A549 (cell line): Measurements from ENCODE around the gene RAD51B. TPM values are rescaled to one million over a fixed set of nuclear protein-coding genes. Genes with fewer than 3 reads are reported as not detected.

ENCODE experiments used
- ATAC-seq, 2 experiments: fragments of 200-7000 bp in 1 of 2; fragments of >200 bp in 1 of 2; cut with Nextera tagmentation in 1 of 2; cut with Tn5 transposase in 1 of 2; 3 replicates each; pipeline versions ENCODE4 v1.8.0 to v1.9.1; 2018 to 2020; ENCODE audit warnings: mild to moderate bottlenecking in 1 of 2, moderate library complexity in 1 of 2
- CTCF ChIA-PET: fragments of 300-600 bp; sonication (Branson Sonifier 250); formaldehyde crosslinking; extraction: SDS; loops from one replicate; lab custom pipeline; 2021; ENCODE audit warnings: antibody characterized with exemption, inconsistent platforms; lab: Yijun Ruan, JAX
- POLR2A ChIA-PET: fragments of 350-600 bp; formaldehyde crosslinking; extraction: SDS; loops from one replicate; lab custom pipeline; 2021; ENCODE audit warnings: antibody characterized with exemption, inconsistent platforms; lab: Yijun Ruan, JAX
- DNase-seq, 2 experiments: peaks; one replicate each; pipeline versions ENCODE4 v3.0.0 to v3.0.0-alpha.2; 2011 to 2016; ENCODE audit warnings: low read depth in 1 of 2, low spot score in 1 of 2
- FAIRE-seq: peaks from 2 replicates; lab custom pipeline; 2011; peaks lifted over from hg19 to GRCh38; lab: Jason Lieb, UNC
- H3K27ac ChIP-seq, 2 experiments: fragments of >200 bp; sonication (Bioruptor Twin); formaldehyde crosslinking; 3 replicates each; pipeline ENCODE4 v1.5.1; 2016 to 2017
- H3K4me1 ChIP-seq: fragments of >200 bp; sonication (Bioruptor Twin); formaldehyde crosslinking; 3 replicates; pipeline ENCODE4 v1.6.1; 2016
- H3K4me2 ChIP-seq: fragments of >200 bp; sonication (Bioruptor Twin); formaldehyde crosslinking; 3 replicates; pipeline ENCODE4 v1.6.1; 2016
- H3K4me3 ChIP-seq: fragments of >200 bp; sonication (Bioruptor Twin); formaldehyde crosslinking; 3 replicates; pipeline ENCODE4 v1.5.1; 2016
- H3K9me3 ChIP-seq: fragments of >200 bp; sonication (Bioruptor Twin); formaldehyde crosslinking; 3 replicates; pipeline ENCODE4 v1.6.1; 2016
- CBX2 ChIP-seq: fragments of 200-600 bp; sonication (generic); IDR thresholded peaks from 2 replicates; pipeline ENCODE4 v1.6.1; 2016; ENCODE audit warnings: low read depth, mild to moderate bottlenecking, borderline replicate concordance
- CBX8 ChIP-seq: fragments of 200-600 bp; sonication (generic); IDR thresholded peaks from 2 replicates; pipeline ENCODE4 v1.6.1; 2016
- CEBPB ChIP-seq, 2 experiments: fragments of >200 bp in 1 of 2; sonication (Bioruptor Twin) in 1 of 2; formaldehyde crosslinking in 1 of 2; IDR thresholded peaks; 2 replicates each; pipeline ENCODE4 v1.6.1; 2012 to 2016
- CHD4 ChIP-seq: fragments of 200-600 bp; sonication (generic); IDR thresholded peaks from 2 replicates; pipeline ENCODE4 v1.6.1; 2016; ENCODE audit warnings: antibody characterized with exemption, mild to moderate bottlenecking, borderline replicate concordance
- CTCF ChIP-seq: fragments of >200 bp; sonication (Bioruptor Twin); formaldehyde crosslinking; IDR thresholded peaks from 3 replicates; pipeline ENCODE4 v1.5.1; 2016
- EHF ChIP-seq: fragments of 250-450 bp; sonication (Bioruptor Pico); IDR thresholded peaks from 2 replicates; pipeline ENCODE4 v1.5.0; 2020; ENCODE audit warnings: mild to moderate bottlenecking
- ESRRA ChIP-seq: fragments of 150-350 bp; IDR thresholded peaks from 2 replicates; pipeline ENCODE4 v1.6.1; 2014; ENCODE audit warnings: mild to moderate bottlenecking, low read length, borderline replicate concordance
- FOSB ChIP-seq: fragments of 250-450 bp; sonication (Bioruptor Pico); IDR thresholded peaks from 2 replicates; pipeline ENCODE4 v1.5.0; 2020; ENCODE audit warnings: mild to moderate bottlenecking, moderate library complexity
- FOSL2 ChIP-seq, 2 experiments: fragments of 450-650 bp in 1 of 2; fragments of >200 bp in 1 of 2; sonication (Bioruptor Twin) in 1 of 2; formaldehyde crosslinking; IDR thresholded peaks; 2 replicates each; pipeline versions ENCODE4 v1.5.0 to v1.6.1; 2016 to 2020; ENCODE audit warnings: mild to moderate bottlenecking in 1 of 2, moderate library complexity in 1 of 2
- FOXS1 ChIP-seq: fragments of 250-450 bp; sonication (Bioruptor Pico); IDR thresholded peaks from 2 replicates; pipeline ENCODE4 v1.5.0; 2020; ENCODE audit warnings: mild to moderate bottlenecking, moderate library complexity
- HES2 ChIP-seq: fragments of >200 bp; sonication (Bioruptor Twin); formaldehyde crosslinking; IDR thresholded peaks from 2 replicates; pipeline ENCODE4 v1.6.1; 2016
- HOXA7 ChIP-seq: fragments of 250-450 bp; sonication (Bioruptor Pico); IDR thresholded peaks from 2 replicates; pipeline ENCODE4 v1.5.0; 2020; ENCODE audit warnings: mild to moderate bottlenecking, moderate library complexity
- HOXB5 ChIP-seq: fragments of 250-450 bp; sonication (Bioruptor Pico); IDR thresholded peaks from 2 replicates; pipeline ENCODE4 v1.5.0; 2020; ENCODE audit warnings: mild to moderate bottlenecking, moderate library complexity
- JUN ChIP-seq, 2 experiments: fragments of >200 bp; sonication (Bioruptor Twin); formaldehyde crosslinking; IDR thresholded peaks; 2 replicates in 1 of 2; 3 replicates in 1 of 2; pipeline ENCODE4 v1.6.1; 2016 to 2017
- KDM1A ChIP-seq: fragments of 200-600 bp; sonication (generic); IDR thresholded peaks from 2 replicates; pipeline ENCODE4 v1.6.1; 2016; ENCODE audit warnings: low read depth, mild to moderate bottlenecking
- KDM5A ChIP-seq: fragments of 200-600 bp; sonication (generic); IDR thresholded peaks from 2 replicates; pipeline ENCODE4 v1.6.1; 2016; ENCODE audit warnings: antibody characterized with exemption, mild to moderate bottlenecking
- MAX ChIP-seq: IDR thresholded peaks from 2 replicates; pipeline ENCODE4 v1.6.1; 2012
- MAZ ChIP-seq: fragments of 150-350 bp; IDR thresholded peaks from 2 replicates; pipeline ENCODE4 v1.6.1; 2014; ENCODE audit warnings: antibody characterized with exemption, low read depth, low read length, borderline replicate concordance
- NR3C1 ChIP-seq: fragments of >200 bp; sonication (Bioruptor Twin); formaldehyde crosslinking; IDR thresholded peaks from 3 replicates; pipeline ENCODE4 v1.6.1; 2017
- SMC3 ChIP-seq: fragments of >200 bp; sonication (Bioruptor Twin); formaldehyde crosslinking; IDR thresholded peaks from 3 replicates; pipeline ENCODE4 v1.6.1; 2018; ENCODE audit warnings: inconsistent platforms
- TP53 ChIP-seq: fragments of 250-450 bp; sonication (Bioruptor Pico); IDR thresholded peaks from 2 replicates; pipeline ENCODE4 v1.5.0; 2021; ENCODE audit warnings: mild to moderate bottlenecking, moderate library complexity
- ZC3H11A ChIP-seq: fragments of 450-650 bp; IDR thresholded peaks from 2 replicates; pipeline ENCODE4 v1.6.1; 2014; ENCODE audit warnings: antibody characterized with exemption, mild to moderate bottlenecking
- ZFP36 ChIP-seq: fragments of 450-650 bp; IDR thresholded peaks from 2 replicates; pipeline ENCODE4 v1.6.1; 2014; ENCODE audit warnings: borderline replicate concordance; ENCODE audit not compliant: partially characterized antibody
- ZNF302 ChIP-seq: fragments of 250-450 bp; sonication (Bioruptor Pico); IDR thresholded peaks from 2 replicates; pipeline ENCODE4 v1.9.0; 2021; ENCODE audit warnings: inconsistent platforms, mild to moderate bottlenecking, moderate library complexity
- WGBS: methylation state at CpG from one replicate; pipeline ENCODE4 v1.1.6; 2017; ENCODE audit errors: missing lambda C conversion rate; 5-methylcytosine and 5-hydroxymethylcytosine counted together
- polyA plus RNA-seq, 4 experiments: library from polyadenylated mRNA; depleted of rRNA in 3 of 4; stranded (reverse); fragments of >200 nt; fragmentation: RNase III in 1 of 4; extraction: RNeasy Plus Mini Kit Qiagen cat#74134 plus additional on column Dnase treatment in 1 of 4; gene quantifications; 2 replicates in 3 of 4; 3 replicates in 1 of 4; pipeline ENCODE4 v1.2.3, GENCODE V29; 2011 to 2017

RAD51B gene
- polyA plus RNA-seq, 2 of the 4 experiments (the other 2 are of a cell fraction) = 7.2 to 10.8 TPM

GRCh38 chr14:68246074-68246785 is 426.7 kb downstream of the RAD51B start:
- no peak for TF ChIP-seq ESRRA
- no peak for TF ChIP-seq CTCF
- TF ChIP-seq FOXS1 = no peak
- no peak for TF ChIP-seq HES2
- TF ChIP-seq FOSL2 (IDR thresholded peaks at IDR 0.05) = no peak
- no peak for TF ChIP-seq FOSL2 (CRISPR knock-in tag; IDR thresholded peaks at IDR 0.05)
- no peak for TF ChIP-seq ZFP36
- no peak for TF ChIP-seq FOSB (CRISPR knock-in tag)
- TF ChIP-seq CEBPB (IDR thresholded peaks at IDR 0.05) = no peak
- no peak for TF ChIP-seq JUN (IDR thresholded peaks at IDR 0.05)
- TF ChIP-seq CHD4 = no peak
- TF ChIP-seq KDM5A = no peak
- TF ChIP-seq HOXA7 (CRISPR knock-in tag) = no peak
- no peak for TF ChIP-seq CBX8
- TF ChIP-seq MAZ = no peak
- H3K9me3 ChIP-seq = no peaks in the 10 kb centered on the region; the same call in 2 of the 3 replicates
- FAIRE-seq (peak; percentile 13), ATAC-seq (no peak), DNase-seq (no peak)
- 62% methylated on average over 3 of the region's 3 CpGs for WGBS
- POLR2A ChIA-PET = interaction anchor here (9.6 kb wide), 1 partner anchor 543 kb away, joined by 142 read pairs; the partner anchor contains the start of gene ZFP36L1
- peaks cover 59% of the 10 kb centered on the region for H3K4me1 ChIP-seq
- H3K4me2 ChIP-seq = peak overlapping the region; percentile 61
- CTCF ChIA-PET = interaction anchor here (0.7 to 13.3 kb wide), 8 partner anchors 9 to 598 kb away, joined by 3 to 162 read pairs (median 20); partner anchors contain the start of gene ZFP36L1
- peak overlapping the region; percentile 95 to 97 for H3K27ac ChIP-seq
- no peak overlapping the region for H3K4me3 ChIP-seq

- FAIRE-seq = peak; percentile 70
- Histone ChIP-seq H3K27ac (peak overlapping the region; percentile 95 to 97), H3K9me3 (no peaks in the 10 kb centered on the region; the same call in 2 of the 3 replicates), H3K4me1 (peaks cover 64% of the 10 kb centered on the region), H3K4me2 (peak overlapping the region; percentile 61), H3K4me3 (no peak overlapping the region)
- 18% methylated on average over 2 of the region's 2 CpGs for WGBS
- CTCF ChIA-PET = interaction anchor here (1.4 to 13.3 kb wide), 10 partner anchors 7 to 861 kb away, joined by 4 to 162 read pairs (median 24); partner anchors contain the start of gene ZFP36L1
- no peak for TF ChIP-seq MAX
- TF ChIP-seq CBX2 = no peak
- 0 out of 2 replicates have a peak, but pooled peaks have one; percentile 19 for TF ChIP-seq HOXB5 (CRISPR knock-in tag)
- TF ChIP-seq, all 56 proteins: peak for 1
- DNase-seq = no peak
- POLR2A ChIA-PET = interaction anchor here (9.6 kb wide), 1 partner anchor 542 kb away, joined by 142 read pairs; the partner anchor contains the start of gene ZFP36L1
- ATAC-seq = no peak
Observed at GRCh38 chr14:68246786-68247105, 427.2 kb downstream of the RAD51B start.

GRCh38 chr14:68247274-68247673 is 427.7 kb downstream of the RAD51B start:
- no peak for ATAC-seq

More at GRCh38 chr14:68247274-68247673, 427.7 kb downstream of the RAD51B start:
- ChIA-PET POLR2A (interaction anchor here (0.6 to 9.6 kb wide), 3 partner anchors 106 to 568 kb away, joined by 3 to 142 read pairs (median 3); partner anchors contain the start of gene ZFP36L1), CTCF (interaction anchor here (0.6 to 13.3 kb wide), 22 partner anchors 8 to 860 kb away, joined by 3 to 162 read pairs (median 6); partner anchors contain the start of gene ZFP36L1)
- no peak overlapping the region for H3K4me3 ChIP-seq
- 88% methylated on average over 3 of the region's 3 CpGs for WGBS
- FAIRE-seq (peak; percentile 23), DNase-seq (no peak)
- no peak for TF ChIP-seq SMC3
- no peak for TF ChIP-seq EHF (CRISPR knock-in tag)
- TF ChIP-seq CTCF = no peak
- no peak for TF ChIP-seq ZC3H11A
- TF ChIP-seq ZNF302 (CRISPR knock-in tag) = no peak
- TF ChIP-seq TP53 (CRISPR knock-in tag) = no peak
- TF ChIP-seq NR3C1 = no peak
- TF ChIP-seq KDM1A = no peak
- no peak for TF ChIP-seq KDM5A
- peak overlapping the region; percentile 95 to 97 for H3K27ac ChIP-seq
- peaks cover 69% of the 10 kb centered on the region for H3K4me1 ChIP-seq
- no peaks in the 10 kb centered on the region; the same call in 2 of the 3 replicates for H3K9me3 ChIP-seq
- H3K4me2 ChIP-seq = peak overlapping the region; percentile 61; the same call in 2 of the 3 replicates
